ENCODE results near the gene KCNA3. TPM values are rescaled to one million over a fixed set of nuclear protein-coding genes. Genes with fewer than 3 reads are reported as not detected.
"Not testable (repeated sequence)": the region's sequence is repeated elsewhere in the genome, so short reads cannot be mapped to it uniquely, and the experiment has no call there.

The KCNA3 gene
- total RNA-seq, 1 experiment from 2014 or later = 0.29 TPM

- DNase-seq (ENCODE audit: low read depth) = no peak
Measured at GRCh38 chr1:110680036-110680735, 5.4 kb upstream of the KCNA3 start.

GRCh38 chr1:110677526-110677925, 2.8 kb upstream of the KCNA3 start:
- no peak for DNase-seq (ENCODE audit: low read depth)

DNA sequence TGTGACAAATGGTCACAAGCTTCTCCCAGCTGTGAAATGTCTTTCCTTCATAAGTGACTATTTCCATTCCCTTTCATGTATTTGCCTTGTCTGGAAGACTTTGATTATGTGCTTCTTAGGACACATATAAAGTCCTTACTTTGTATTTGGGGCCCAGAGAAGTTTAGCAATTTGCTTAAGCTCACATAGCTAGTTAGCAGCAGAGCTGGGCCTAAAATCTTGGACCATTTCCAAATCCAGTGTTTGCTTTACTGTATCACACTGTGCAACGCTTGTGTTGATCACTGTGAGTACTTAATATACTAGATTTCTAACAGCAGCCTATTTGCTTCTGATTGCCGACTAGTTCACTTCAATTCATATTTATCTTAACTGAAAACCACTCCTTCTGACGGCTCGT, 2.2 kb upstream of the KCNA3 start:
- DNase-seq (ENCODE audit: low read depth) = no peak

GRCh38 chr1:110675060-110675791, 486 bp upstream of the KCNA3 start:
- DNase-seq (ENCODE audit: low read depth) = no peak

- no peak for DNase-seq (ENCODE audit: low read depth)
Measured at GRCh38 chr1:110673805-110674336, 869 bp downstream of the KCNA3 start.

GRCh38 chr1:110673197-110673701, 1.5 kb downstream of the KCNA3 start:
- DNase-seq (ENCODE audit: low read depth) = no peak

DNA sequence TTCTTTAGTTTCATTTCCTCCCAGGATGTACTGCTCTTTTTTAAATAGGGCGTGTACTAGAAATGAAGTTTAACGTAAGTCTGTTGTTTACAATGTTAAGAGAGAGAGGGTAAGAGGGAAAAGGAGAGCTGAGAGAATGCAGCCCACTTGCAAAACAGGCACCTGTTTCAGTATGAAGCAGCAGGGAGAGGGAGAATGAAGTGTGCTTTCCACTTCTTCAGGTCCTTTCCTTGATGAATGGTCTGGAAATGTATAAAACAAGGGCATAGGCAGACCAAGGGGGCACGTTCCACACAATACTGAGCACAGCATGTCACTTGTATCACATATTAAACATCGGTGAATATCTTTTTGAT, 2.0 kb downstream of the KCNA3 start:
- DNase-seq (ENCODE audit: low read depth) = no peak

GRCh38 chr1:110672001-110672752, 2.6 kb downstream of the KCNA3 start:
- DNase-seq (ENCODE audit: low read depth) = peak; percentile 43

GRCh38 chr1:110671361-110671760, 3.4 kb downstream of the KCNA3 start:
- DNase-seq (ENCODE audit: low read depth) = no peak

DNA sequence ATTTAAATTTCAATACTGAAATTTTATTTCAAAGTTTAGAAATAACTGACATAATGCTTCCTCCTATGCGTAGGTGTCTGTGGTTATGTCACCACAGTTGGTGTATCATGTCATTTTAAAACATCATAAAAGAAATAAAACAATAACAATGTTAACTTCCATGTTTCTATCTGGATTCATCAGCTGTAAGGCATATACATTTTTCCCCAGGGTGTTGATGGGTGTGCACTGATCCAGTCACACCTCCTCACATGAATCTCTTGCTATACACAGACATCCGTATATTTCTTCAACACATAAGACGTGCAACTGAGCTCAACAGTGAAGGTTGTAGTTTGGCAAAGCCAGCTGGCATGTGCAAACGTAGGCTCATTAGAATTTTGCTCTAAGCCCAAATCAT, 6.2 kb downstream of the KCNA3 start:
- DNase-seq (ENCODE audit: low read depth) = no peak

DNA sequence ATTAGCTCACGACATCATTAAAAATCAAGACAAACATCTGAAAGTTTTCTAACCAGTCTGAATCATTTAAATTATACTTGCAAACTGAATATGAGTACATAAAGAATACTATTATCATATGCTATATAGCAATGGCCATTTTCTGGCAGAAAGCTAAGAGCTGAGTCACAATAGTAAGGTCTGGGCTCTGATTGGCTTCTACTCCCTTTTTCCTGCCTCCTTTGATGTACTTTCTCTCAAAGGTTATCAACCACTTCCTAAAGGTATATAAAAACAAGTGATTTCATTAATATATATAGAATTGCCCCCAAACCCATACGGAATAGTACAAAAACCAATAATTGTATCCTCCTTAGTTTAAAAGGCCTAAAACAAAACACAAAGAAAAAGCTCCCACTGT, 7.0 kb downstream of the KCNA3 start:
- no peak for DNase-seq (ENCODE audit: low read depth)

DNA sequence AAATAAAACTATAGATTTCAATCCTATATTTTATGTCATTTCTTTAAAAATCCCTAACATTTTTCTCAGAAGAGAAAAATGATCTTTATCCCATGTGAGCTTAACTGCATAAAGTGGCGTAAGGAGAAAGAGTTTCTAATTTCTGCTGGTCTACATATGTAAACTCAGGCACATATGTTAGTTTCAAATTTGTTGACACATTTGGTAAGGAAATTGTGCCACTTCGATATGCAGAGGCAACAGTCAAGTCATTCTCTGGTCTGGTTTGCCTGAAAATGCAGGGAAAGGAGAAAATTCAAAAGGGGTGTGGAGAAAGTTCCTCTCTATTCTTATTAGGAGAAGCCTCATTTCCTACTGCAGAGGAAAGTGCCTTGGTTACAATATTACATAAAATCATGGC, 11.5 kb downstream of the KCNA3 start:
- no peak for DNase-seq (ENCODE audit: low read depth)

- DNase-seq (ENCODE audit: low read depth) = not testable (repeated sequence)
Measured at GRCh38 chr1:110659559-110659958, 15.2 kb downstream of the KCNA3 start.

- no peak for DNase-seq (ENCODE audit: low read depth)
Measured at GRCh38 chr1:110657351-110657750, 17.4 kb downstream of the KCNA3 start.

GRCh38 chr1:110650609-110651008, 24.1 kb downstream of the KCNA3 start:
- DNase-seq (ENCODE audit: low read depth) = no peak

DNA sequence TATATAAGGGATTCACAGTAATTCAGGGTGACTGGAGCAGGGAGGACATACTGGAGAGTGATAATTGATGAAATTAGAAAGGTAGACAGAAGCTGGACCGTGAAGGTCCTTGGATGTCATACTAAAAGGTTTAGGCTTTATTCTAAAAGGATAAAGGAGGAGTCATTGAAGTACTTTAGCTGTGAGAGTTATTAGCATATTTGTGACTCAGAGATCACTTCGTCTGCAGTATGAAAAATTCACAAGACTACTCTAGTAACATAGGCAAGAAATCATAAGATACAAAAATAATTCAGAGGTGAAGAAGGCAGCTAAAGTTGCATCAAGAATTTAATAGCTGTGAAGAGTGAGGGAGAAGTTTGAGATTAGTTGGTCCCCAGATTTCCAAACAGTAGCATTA, 26.3 kb downstream of the KCNA3 start:
- no peak for DNase-seq (ENCODE audit: low read depth)

DNA sequence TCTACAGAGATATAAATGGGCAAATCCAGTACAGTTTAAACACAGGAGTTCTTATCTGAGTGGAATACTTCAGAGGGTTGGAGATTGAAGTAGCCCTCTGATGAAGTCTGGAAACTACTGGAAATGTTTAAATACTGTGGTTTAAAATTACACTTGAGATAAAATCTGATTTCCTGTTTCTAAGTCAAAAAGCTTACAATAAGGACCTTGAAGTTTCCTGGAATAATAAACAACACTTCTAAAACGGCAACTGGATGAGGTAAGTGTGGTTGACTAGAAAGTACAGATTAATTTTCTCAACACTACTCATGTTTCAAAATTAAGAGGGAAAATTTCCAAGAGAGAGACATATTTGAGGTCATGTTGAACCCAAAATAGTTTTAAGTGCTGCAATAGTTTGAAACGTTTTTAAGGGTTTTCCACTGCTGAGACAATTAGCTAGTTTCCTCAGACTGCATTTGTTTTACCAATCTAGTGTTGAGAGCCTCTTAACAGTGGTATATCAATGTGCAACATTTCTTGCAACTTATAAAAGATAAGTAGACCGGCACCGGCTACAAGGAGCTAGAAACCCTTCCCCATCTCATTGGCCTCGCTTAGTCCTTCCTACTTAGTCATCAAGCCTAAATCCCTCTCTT, 27.4 kb downstream of the KCNA3 start:
- peak; percentile 77 for DNase-seq (ENCODE audit: low read depth)

GRCh38 chr1:110645821-110646735, 28.7 kb downstream of the KCNA3 start:
- DNase-seq (ENCODE audit: low read depth) = peak; percentile 78

DNA sequence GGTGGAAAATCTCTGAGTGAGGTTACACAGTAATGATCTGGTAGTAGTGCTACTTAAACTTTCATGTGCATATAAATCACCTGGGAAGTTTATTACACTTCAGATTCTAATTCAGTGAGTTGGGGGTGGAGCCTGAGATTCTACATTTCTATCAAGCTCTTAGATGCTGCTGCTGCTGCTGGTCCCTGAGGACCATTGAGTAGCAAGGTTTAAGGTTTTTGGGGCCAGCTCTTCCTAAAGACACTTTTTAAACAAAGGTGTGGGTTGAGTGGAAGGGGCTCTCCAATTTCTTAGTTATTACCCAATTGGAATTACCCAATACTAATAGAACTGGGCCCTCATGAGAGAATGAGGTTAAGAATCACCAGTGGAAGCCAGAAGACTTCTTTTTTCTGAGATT, 29.5 kb downstream of the KCNA3 start:
- no peak for DNase-seq (ENCODE audit: low read depth)

GRCh38 chr1:110643879-110644472, 30.8 kb downstream of the KCNA3 start:
- no peak for DNase-seq (ENCODE audit: low read depth)
